NCI-H345 (cell line): Measurements from ENCODE around the gene HTRA3.
"Not testable (repeated sequence)": the region's sequence is repeated elsewhere in the genome, so short reads cannot be mapped to it uniquely, and the experiment has no call there.

Experiments used
- DNase-seq: peaks from one replicate; lab custom pipeline; 2025; lab: John Stamatoyannopoulos, UW

HTRA3 gene

GRCh38 chr4:8344377-8344776 lies 74.8 kb downstream of the HTRA3 start:
- no peak for DNase-seq

- DNase-seq = no peak
Measured at GRCh38 chr4:8345053-8345945, 75.7 kb downstream of the HTRA3 start.

GRCh38 chr4:8345946-8346814 lies 76.6 kb downstream of the HTRA3 start:
- DNase-seq = no peak

GRCh38 chr4:8346838-8347605 lies 77.5 kb downstream of the HTRA3 start:
- no peak for DNase-seq

GRCh38 chr4:8347660-8348059 lies 78.1 kb downstream of the HTRA3 start:
- no peak for DNase-seq

GRCh38 chr4:8348071-8348470 lies 78.5 kb downstream of the HTRA3 start:
- no peak for DNase-seq

- not testable (repeated sequence) for DNase-seq
Measured at GRCh38 chr4:8349236-8349635, 79.7 kb downstream of the HTRA3 start.

GRCh38 chr4:8349664-8350236 lies 80.2 kb downstream of the HTRA3 start:
- DNase-seq = no peak

- no peak for DNase-seq
Measured at GRCh38 chr4:8350352-8350751, 80.8 kb downstream of the HTRA3 start.

- no peak for DNase-seq
Measured at GRCh38 chr4:8350841-8351461, 81.4 kb downstream of the HTRA3 start.

- no peak for DNase-seq
Measured at GRCh38 chr4:8351931-8352367, 82.4 kb downstream of the HTRA3 start.

- DNase-seq = no peak
Measured at GRCh38 chr4:8352368-8353157, 83.0 kb downstream of the HTRA3 start.

- DNase-seq = no peak
Measured at GRCh38 chr4:8353158-8353669, 83.7 kb downstream of the HTRA3 start.

- DNase-seq = no peak
Measured at GRCh38 chr4:8353912-8354453, 84.4 kb downstream of the HTRA3 start.

- DNase-seq = no peak
Measured at GRCh38 chr4:8355306-8355705, 85.8 kb downstream of the HTRA3 start.

GRCh38 chr4:8355864-8356565 lies 86.5 kb downstream of the HTRA3 start:
- DNase-seq = no peak
